BLaER1 treated with 17β-estradiol and CSF1 and Interleukin-3, amounts not matched to agents 10 nM and 100 nM (cell line): ENCODE measurements around the gene THUMPD3.

Experiments
- H3K27ac ChIP-seq, 11 experiments: shearing (Covaris generic); formaldehyde crosslinking; 2 replicates each; pipeline ENCODE4 v1.8.1; 2022
- H3K27me3 ChIP-seq, 11 experiments: shearing (Covaris generic); formaldehyde crosslinking; 2 replicates each; pipeline ENCODE4 v1.8.1; 2022
- H3K36me3 ChIP-seq, 11 experiments: shearing (Covaris generic); formaldehyde crosslinking; 2 replicates each; pipeline ENCODE4 v1.8.1; 2022
- H3K4me1 ChIP-seq, 10 experiments: shearing (Covaris generic); formaldehyde crosslinking; 2 replicates each; pipeline ENCODE4 v1.8.1; 2022
- H3K4me2 ChIP-seq, 11 experiments: shearing (Covaris generic); formaldehyde crosslinking; 2 replicates each; pipeline ENCODE4 v1.8.1; 2022
- H3K4me3 ChIP-seq, 10 experiments: shearing (Covaris generic); formaldehyde crosslinking; 2 replicates each; pipeline ENCODE4 v1.8.1; 2022
- H3K9ac ChIP-seq, 11 experiments: shearing (Covaris generic); formaldehyde crosslinking; 2 replicates each; pipeline ENCODE4 v1.8.1; 2022
- H3K9me3 ChIP-seq, 11 experiments: shearing (Covaris generic); formaldehyde crosslinking; replicated peaks in 1 of 11; 2 replicates each; pipeline ENCODE4 v1.8.1; 2022
- H4K20me1 ChIP-seq, 11 experiments: shearing (Covaris generic); formaldehyde crosslinking; 2 replicates each; pipeline ENCODE4 v1.8.1; 2022
- Cebpa-rat ChIP-seq, 11 experiments: shearing (Covaris generic); IDR thresholded peaks; 2 replicates each; pipeline ENCODE4 v1.8.1; 2022

Gene THUMPD3

GRCh38 chr3:9415485-9416138, 52.8 kb downstream of the THUMPD3 start:
- Histone ChIP-seq H3K27me3 (no peaks in the 10 kb centered on the region), H4K20me1 (peaks cover 94 to 100% (median 100%) of the 10 kb centered on the region in 11 experiments), H3K9ac (no peak overlapping the region), H3K4me1 (peaks cover 0 to 65% (median 16%) of the 10 kb centered on the region in 10 experiments; a peak in 13 of 20 replicates), H3K27ac (peak overlapping the region in 1 of 11 experiments; percentile 10; a peak in 1 of 22 replicates), H3K9me3 (peaks cover 0 to 11% (median 0%) of the 10 kb centered on the region in 11 experiments; a peak in 3 of 22 replicates), H3K4me2 (peak overlapping the region in 4 of 11 experiments; percentile 12 to 44 (median 28); a peak in 6 of 22 replicates), H3K4me3 (no peak overlapping the region), H3K36me3 (peaks cover 24 to 59% (median 36%) of the 10 kb centered on the region in 11 experiments; a peak in 21 of 22 replicates)
- no peak for TF ChIP-seq Cebpa-rat (IDR thresholded peaks at IDR 0.05)

- Histone ChIP-seq H3K4me2 (peak overlapping the region in 4 of 11 experiments; percentile 12 to 44 (median 27); a peak in 6 of 22 replicates), H3K27ac (peak overlapping the region in 3 of 11 experiments; percentile 7 to 10 (median 8); a peak in 2 of 22 replicates), H3K27me3 (no peaks in the 10 kb centered on the region), H3K4me3 (no peak overlapping the region), H3K36me3 (peaks cover 24 to 59% (median 36%) of the 10 kb centered on the region in 11 experiments; a peak in 21 of 22 replicates), H3K9me3 (peaks cover 0 to 11% (median 0%) of the 10 kb centered on the region in 11 experiments; a peak in 3 of 22 replicates), H3K4me1 (peaks cover 2 to 65% (median 17%) of the 10 kb centered on the region in 10 experiments; a peak in 15 of 20 replicates), H4K20me1 (peaks cover 95 to 100% (median 100%) of the 10 kb centered on the region in 11 experiments), H3K9ac (no peak overlapping the region)
- no peak for TF ChIP-seq Cebpa-rat (IDR thresholded peaks at IDR 0.05)
Observed at GRCh38 chr3:9416139-9416780, 53.4 kb downstream of the THUMPD3 start.

GRCh38 chr3:9420850-9421549, 58.1 kb downstream of the THUMPD3 start:
- Histone ChIP-seq H3K4me1 (peaks cover 16 to 65% (median 29%) of the 10 kb centered on the region in 10 experiments), H3K27me3 (no peaks in the 10 kb centered on the region), H4K20me1 (peaks cover 93 to 100% (median 100%) of the 10 kb centered on the region in 11 experiments), H3K9ac (peak overlapping the region in 1 of 11 experiments; percentile 42; a peak in 1 of 22 replicates), H3K36me3 (peaks cover 22 to 55% (median 40%) of the 10 kb centered on the region in 11 experiments), H3K9me3 (peaks cover 0 to 1% (median 0%) of the 10 kb centered on the region in 11 experiments; a peak in 1 of 22 replicates), H3K4me2 (peak overlapping the region in 4 of 11 experiments; percentile 6 to 80 (median 32); a peak in 6 of 22 replicates), H3K4me3 (no peak overlapping the region), H3K27ac (peak overlapping the region in 6 of 11 experiments; percentile 2 to 25 (median 12); a peak in 5 of 22 replicates)
- no peak for TF ChIP-seq Cebpa-rat (IDR thresholded peaks at IDR 0.05)

GRCh38 chr3:9422712-9423424, 60.0 kb downstream of the THUMPD3 start:
- Histone ChIP-seq H3K9ac (peak overlapping the region; percentile 15 to 71 (median 63); a peak in 21 of 22 replicates), H3K4me3 (no peak overlapping the region), H3K27me3 (no peaks in the 10 kb centered on the region), H3K27ac (peak overlapping the region; percentile 48 to 79 (median 66); a peak in 21 of 22 replicates), H3K9me3 (no peaks in the 10 kb centered on the region), H3K4me1 (peaks cover 16 to 58% (median 28%) of the 10 kb centered on the region in 10 experiments), H3K4me2 (peak overlapping the region; percentile 25 to 80 (median 51)), H3K36me3 (peaks cover 31 to 59% (median 50%) of the 10 kb centered on the region in 11 experiments), H4K20me1 (peaks cover 88 to 100% (median 99%) of the 10 kb centered on the region in 11 experiments; a peak in 21 of 22 replicates)
- peak; percentile 18 to 93 (median 77); a peak in 16 of 22 replicates for TF ChIP-seq Cebpa-rat (IDR thresholded peaks at IDR 0.05)

GRCh38 chr3:9428411-9428810, 65.6 kb downstream of the THUMPD3 start:
- no peaks in the 10 kb centered on the region for H3K9me3 ChIP-seq
- peaks cover 86 to 100% (median 98%) of the 10 kb centered on the region in 11 experiments for H3K36me3 ChIP-seq
- H4K20me1 ChIP-seq = peaks cover 48 to 100% (median 95%) of the 10 kb centered on the region in 11 experiments; a peak in 21 of 22 replicates
- H3K4me1 ChIP-seq = peaks cover 0 to 11% (median 0%) of the 10 kb centered on the region in 10 experiments; a peak in 8 of 20 replicates
- no peak overlapping the region for H3K9ac ChIP-seq
- no peaks in the 10 kb centered on the region for H3K27me3 ChIP-seq
- H3K4me2 ChIP-seq = no peak overlapping the region
- no peak overlapping the region for H3K4me3 ChIP-seq
- TF ChIP-seq Cebpa-rat (IDR thresholded peaks at IDR 0.05) = no peak
- no peak overlapping the region for H3K27ac ChIP-seq

- no peak overlapping the region for H3K4me3 ChIP-seq
- no peaks in the 10 kb centered on the region for H3K27me3 ChIP-seq
- no peaks in the 10 kb centered on the region for H3K9me3 ChIP-seq
- TF ChIP-seq Cebpa-rat (IDR thresholded peaks at IDR 0.05) = no peak
- H3K4me2 ChIP-seq = no peak overlapping the region
- peaks cover 100% of the 10 kb centered on the region in 11 experiments for H3K36me3 ChIP-seq
- peaks cover 42 to 100% (median 89%) of the 10 kb centered on the region in 11 experiments; a peak in 21 of 22 replicates for H4K20me1 ChIP-seq
- H3K4me1 ChIP-seq = no peaks in the 10 kb centered on the region
- no peak overlapping the region for H3K9ac ChIP-seq
- no peak overlapping the region for H3K27ac ChIP-seq
Observed at GRCh38 chr3:9430733-9431132, 67.9 kb downstream of the THUMPD3 start.

GRCh38 chr3:9433627-9434521, 71.0 kb downstream of the THUMPD3 start:
- H3K27ac ChIP-seq = no peak overlapping the region
- peaks cover 28 to 100% (median 86%) of the 10 kb centered on the region in 11 experiments; a peak in 21 of 22 replicates for H4K20me1 ChIP-seq
- H3K9me3 ChIP-seq = no peaks in the 10 kb centered on the region
- H3K4me2 ChIP-seq = no peak overlapping the region
- no peak overlapping the region for H3K9ac ChIP-seq
- no peaks in the 10 kb centered on the region for H3K27me3 ChIP-seq
- no peak overlapping the region for H3K4me3 ChIP-seq
- no peaks in the 10 kb centered on the region for H3K4me1 ChIP-seq
- H3K36me3 ChIP-seq = peaks cover 100% of the 10 kb centered on the region in 11 experiments
- TF ChIP-seq Cebpa-rat (IDR thresholded peaks at IDR 0.05) = no peak
